HG02571 (cell line): ENCODE results near the gene FAM156A.
"Not testable (repeated sequence)": the region's sequence is repeated elsewhere in the genome, so short reads cannot be mapped to it uniquely, and the experiment has no call there.

Source experiments
- ATAC-seq: cut with Tn5 transposase; IDR thresholded peaks from one replicate; pipeline ENCODE4 v1.9.1; 2021; ENCODE audit warnings: mild to moderate bottlenecking, moderate library complexity; ENCODE audit not compliant: unreplicated experiment

The FAM156A gene

DNA sequence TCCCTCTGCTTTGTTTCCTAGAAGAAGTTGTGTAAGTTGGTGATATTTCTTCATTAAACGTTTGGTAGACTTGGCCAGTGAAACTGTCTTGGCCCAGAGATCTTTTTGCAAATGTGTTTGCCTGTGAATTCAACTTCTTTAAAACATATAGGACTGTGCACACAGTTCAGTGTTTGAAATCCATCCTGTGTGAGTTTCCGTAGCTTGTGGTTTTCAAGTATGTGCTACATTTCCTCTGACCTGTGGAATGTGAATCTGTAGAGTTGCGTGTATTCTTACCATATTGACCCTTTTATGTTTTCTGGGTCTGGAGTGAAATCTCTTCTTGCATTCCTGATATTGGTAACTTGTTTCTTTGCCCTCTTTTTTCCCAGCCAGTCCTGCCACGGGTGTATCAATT lies 52.2 kb downstream of the FAM156A start:
- ATAC-seq, result not testable (repeated sequence)

DNA sequence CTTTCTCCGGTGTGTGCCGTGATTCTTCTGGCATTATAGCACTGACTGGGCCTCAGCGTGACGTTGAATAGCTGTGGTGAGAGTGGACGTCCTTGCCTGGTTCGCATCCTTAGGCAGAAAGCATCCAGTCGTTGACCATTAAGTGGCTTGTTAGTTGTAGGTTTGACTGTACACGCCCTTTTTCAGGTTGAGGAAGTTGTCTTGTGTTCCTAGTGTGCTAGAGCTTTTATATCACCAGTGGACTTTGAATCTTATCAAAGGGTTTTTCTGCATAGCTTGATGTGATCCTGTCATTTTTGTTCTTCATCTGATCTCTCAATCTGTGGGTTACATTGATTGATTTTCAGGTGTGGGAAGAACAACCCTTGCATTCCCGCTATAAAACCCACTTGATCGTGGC lies 52.8 kb downstream of the FAM156A start:
- ATAC-seq, result not testable (repeated sequence)
